ENCODE measurements around the gene RPP21.

DNA sequence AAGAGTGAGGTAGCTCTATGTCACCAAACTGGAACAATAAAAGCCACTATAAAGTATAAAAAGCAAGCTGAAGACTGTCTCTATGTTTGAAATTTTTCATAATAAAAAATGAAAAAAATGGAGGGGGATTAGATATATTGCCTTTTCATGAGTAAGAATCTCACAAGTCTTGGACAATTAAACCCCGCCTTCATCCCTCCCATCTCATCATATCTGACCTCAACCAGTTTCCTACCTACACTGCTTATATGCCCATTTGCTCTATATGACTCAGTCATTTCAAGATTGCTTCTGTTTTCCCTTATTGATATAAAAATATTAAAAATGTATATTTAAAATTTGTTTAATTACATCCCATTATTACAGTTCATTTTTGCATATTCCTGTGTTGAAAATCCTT, 21.1 kb upstream of the RPP21 start:
- TF ChIP-seq EZH2 (IDR thresholded peaks at IDR 0.05; ENCODE audit: low read depth): no peak
- TF ChIP-seq, protein P1, sequence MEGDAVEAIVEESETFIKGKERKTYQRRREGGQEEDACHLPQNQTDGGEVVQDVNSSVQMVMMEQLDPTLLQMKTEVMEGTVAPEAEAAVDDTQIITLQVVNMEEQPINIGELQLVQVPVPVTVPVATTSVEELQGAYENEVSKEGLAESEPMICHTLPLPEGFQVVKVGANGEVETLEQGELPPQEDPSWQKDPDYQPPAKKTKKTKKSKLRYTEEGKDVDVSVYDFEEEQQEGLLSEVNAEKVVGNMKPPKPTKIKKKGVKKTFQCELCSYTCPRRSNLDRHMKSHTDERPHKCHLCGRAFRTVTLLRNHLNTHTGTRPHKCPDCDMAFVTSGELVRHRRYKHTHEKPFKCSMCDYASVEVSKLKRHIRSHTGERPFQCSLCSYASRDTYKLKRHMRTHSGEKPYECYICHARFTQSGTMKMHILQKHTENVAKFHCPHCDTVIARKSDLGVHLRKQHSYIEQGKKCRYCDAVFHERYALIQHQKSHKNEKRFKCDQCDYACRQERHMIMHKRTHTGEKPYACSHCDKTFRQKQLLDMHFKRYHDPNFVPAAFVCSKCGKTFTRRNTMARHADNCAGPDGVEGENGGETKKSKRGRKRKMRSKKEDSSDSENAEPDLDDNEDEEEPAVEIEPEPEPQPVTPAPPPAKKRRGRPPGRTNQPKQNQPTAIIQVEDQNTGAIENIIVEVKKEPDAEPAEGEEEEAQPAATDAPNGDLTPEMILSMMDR (conservative IDR thresholded peaks at IDR 0.05): no peak

Data from PC-9 (cell line).